Muscle of leg (tissue), 11 donors: ENCODE measurements around the gene BAD. TPM values are rescaled to one million over a fixed set of nuclear protein-coding genes. Genes with fewer than 3 reads are reported as not detected.
"Not testable (repeated sequence)": the region's sequence is repeated elsewhere in the genome, so short reads cannot be mapped to it uniquely, and the experiment has no call there.

Experiments
- DNase-seq: peaks from one replicate; pipeline ENCODE4 v3.0.0; 2013
- H3K27ac ChIP-seq: one replicate; pipeline ENCODE4 v1.5.1; 2013; ENCODE audit warnings: mild to moderate bottlenecking, low read length, control low read depth
- H3K27me3 ChIP-seq: one replicate; pipeline ENCODE4 v1.6.1; 2013; ENCODE audit warnings: low read length; ENCODE audit not compliant: control insufficient read depth, insufficient read depth
- H3K36me3 ChIP-seq: one replicate; pipeline ENCODE4 v1.6.1; 2013; ENCODE audit warnings: low read length; ENCODE audit not compliant: control insufficient read depth, insufficient read depth
- H3K4me1 ChIP-seq: one replicate; pipeline ENCODE4 v1.6.1; 2013; ENCODE audit warnings: low read length; ENCODE audit not compliant: control insufficient read depth, insufficient read depth
- H3K4me3 ChIP-seq: one replicate; pipeline ENCODE4 v1.5.1; 2013; ENCODE audit warnings: low read length, control low read depth
- H3K9me3 ChIP-seq: replicated peaks from 2 replicates; pipeline ENCODE4 v1.6.1; 2013; ENCODE audit warnings: low read depth, low read length; ENCODE audit not compliant: control insufficient read depth
- WGBS: methylation state at CpG from one replicate; pipeline ENCODE4 v1.1.5; 2013; ENCODE audit warnings: missing lambda C conversion rate; ENCODE audit not compliant: insufficient coverage; 5-methylcytosine and 5-hydroxymethylcytosine counted together
- polyA plus RNA-seq, 8 donors: library from polyadenylated mRNA; unstranded; fragments of 120-200 nt; gene quantifications; one replicate each; pipeline versions ENCODE4 v1.2.1 to v1.2.3, GENCODE V29; 2013; ENCODE audit warnings: inconsistent platforms in 1 of 8, low replicate concordance in 1 of 8; ENCODE audit not compliant: insufficient read length in 8 of 8, insufficient read depth in 1 of 8
- total RNA-seq: library from RNA; stranded (reverse); fragments of 120-200 nt; gene quantifications from one replicate; pipeline ENCODE4 v1.2.4, GENCODE V29; 2013

BAD gene
- total and polyA plus RNA-seq, 9 donors: 28.0 to 52.2 (median 35.3) TPM

DNA sequence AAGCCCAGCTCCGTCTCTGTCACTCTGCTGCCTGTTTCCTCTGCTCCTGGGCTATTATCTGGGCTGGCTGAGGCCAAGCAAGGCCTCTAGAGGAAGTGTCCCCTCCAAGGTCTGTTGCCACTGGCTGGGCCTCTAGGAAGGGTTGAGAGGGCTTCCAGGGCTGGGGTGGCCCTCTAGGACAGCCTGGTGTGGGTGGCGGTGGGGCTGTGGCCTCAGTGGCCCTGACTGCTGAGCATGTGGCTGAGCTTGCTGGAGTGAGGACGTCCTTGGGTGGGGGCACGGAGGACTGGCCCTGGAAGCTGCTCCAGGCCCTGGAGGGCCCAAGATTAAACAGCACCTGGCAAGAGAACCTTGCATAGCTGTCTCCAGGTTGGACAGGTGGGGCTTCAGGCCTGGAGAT, 39.5 kb upstream of the BAD start:
- not testable (repeated sequence) for H3K4me3 ChIP-seq, H3K27ac ChIP-seq, H3K27me3 ChIP-seq, DNase-seq, H3K9me3 ChIP-seq, H3K4me1 ChIP-seq
- 74% methylated on average over 3 of the region's 4 CpGs for WGBS
- H3K36me3 ChIP-seq: peaks cover 29% of the 10 kb centered on the region

DNA sequence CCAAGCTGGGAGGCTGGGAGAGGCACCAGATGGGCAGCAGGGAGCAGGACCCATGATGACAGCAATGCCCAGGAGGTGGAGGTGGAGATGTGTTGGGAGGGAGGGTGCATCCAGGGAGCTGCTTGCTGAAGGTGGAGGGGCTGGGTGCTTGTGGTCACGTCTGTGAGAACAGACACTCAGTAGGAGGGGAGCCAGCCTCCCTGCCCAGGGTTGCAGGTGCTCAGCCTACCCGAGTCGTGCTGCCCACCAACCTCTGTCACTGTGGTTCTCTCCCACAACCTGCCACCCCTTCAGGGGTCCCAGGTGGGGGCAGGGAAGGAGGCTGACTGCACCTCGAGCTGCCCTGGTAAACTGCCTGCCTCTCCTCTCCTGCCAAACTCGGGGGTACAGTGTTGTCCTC, 38.9 kb upstream of the BAD start:
- Histone ChIP-seq H3K9me3 (peaks cover 3% of the 10 kb centered on the region), H3K27ac (no peak overlapping the region), H3K27me3 (no peaks in the 10 kb centered on the region), H3K4me3 (no peak overlapping the region), H3K36me3 (peaks cover 29% of the 10 kb centered on the region), H3K4me1 (peaks cover 10% of the 10 kb centered on the region)
- DNase-seq: no peak
- WGBS: 67% methylated on average over 2 of the region's 5 CpGs

GRCh38 chr11:64322925-64323260, 38.4 kb upstream of the BAD start:
- H3K4me3 ChIP-seq: no peak overlapping the region
- H3K27ac ChIP-seq: no peak overlapping the region
- no peaks in the 10 kb centered on the region for H3K27me3 ChIP-seq
- 79% methylated on average over 2 of the region's 7 CpGs for WGBS
- DNase-seq: no peak
- peaks cover 10% of the 10 kb centered on the region for H3K4me1 ChIP-seq
- peaks cover 3% of the 10 kb centered on the region for H3K9me3 ChIP-seq
- H3K36me3 ChIP-seq: peaks cover 29% of the 10 kb centered on the region

DNA sequence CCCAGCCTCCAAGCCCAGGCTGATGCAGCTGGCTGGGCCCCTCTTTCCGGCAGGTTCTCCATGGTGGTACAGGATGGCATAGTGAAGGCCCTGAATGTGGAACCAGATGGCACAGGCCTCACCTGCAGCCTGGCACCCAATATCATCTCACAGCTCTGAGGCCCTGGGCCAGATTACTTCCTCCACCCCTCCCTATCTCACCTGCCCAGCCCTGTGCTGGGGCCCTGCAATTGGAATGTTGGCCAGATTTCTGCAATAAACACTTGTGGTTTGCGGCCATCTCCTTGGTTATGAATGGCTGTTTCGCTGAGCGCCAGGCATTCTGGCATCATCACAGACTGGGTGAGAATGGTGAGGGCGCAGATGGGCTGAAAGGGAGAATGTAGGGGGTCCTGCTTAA, 37.1 kb upstream of the BAD start:
- DNase-seq: no peak
- peaks cover 17% of the 10 kb centered on the region for H3K4me1 ChIP-seq
- H3K36me3 ChIP-seq: peaks cover 29% of the 10 kb centered on the region
- H3K4me3 ChIP-seq: no peak overlapping the region
- no peaks in the 10 kb centered on the region for H3K27me3 ChIP-seq
- no peaks in the 10 kb centered on the region for H3K9me3 ChIP-seq
- H3K27ac ChIP-seq: no peak overlapping the region
- WGBS: 92% methylated on average over 4 of the region's 5 CpGs

GRCh38 chr11:64321026-64321425, 36.6 kb upstream of the BAD start:
- Histone ChIP-seq H3K4me1 (peaks cover 21% of the 10 kb centered on the region), H3K4me3 (no peak overlapping the region), H3K27me3 (no peaks in the 10 kb centered on the region), H3K27ac (no peak overlapping the region), H3K36me3 (peaks cover 30% of the 10 kb centered on the region), H3K9me3 (no peaks in the 10 kb centered on the region)
- DNase-seq: no peak
- WGBS: 83% methylated on average over 5 of the region's 5 CpGs

DNA sequence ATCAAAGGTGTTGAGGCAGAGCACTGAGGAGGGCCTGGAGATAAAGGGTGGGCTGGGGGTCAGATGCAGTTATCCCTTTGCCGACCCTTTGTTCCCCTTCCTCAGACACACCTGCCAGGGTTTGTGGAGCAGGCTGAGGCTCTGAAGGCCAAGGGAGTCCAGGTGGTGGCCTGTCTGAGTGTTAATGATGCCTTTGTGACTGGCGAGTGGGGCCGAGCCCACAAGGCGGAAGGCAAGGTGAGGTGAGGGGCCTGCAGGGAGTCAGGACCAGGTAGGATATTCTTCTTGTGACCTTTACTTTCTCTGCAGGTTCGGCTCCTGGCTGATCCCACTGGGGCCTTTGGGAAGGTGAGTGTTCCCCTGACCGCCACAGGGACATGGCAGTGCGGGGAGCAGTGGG, 36.1 kb upstream of the BAD start:
- H3K36me3 ChIP-seq: peaks cover 35% of the 10 kb centered on the region
- no peak for DNase-seq
- no peaks in the 10 kb centered on the region for H3K27me3 ChIP-seq
- H3K9me3 ChIP-seq: no peaks in the 10 kb centered on the region
- H3K4me1 ChIP-seq: peaks cover 22% of the 10 kb centered on the region
- WGBS: 98% methylated on average over 5 of the region's 7 CpGs
- H3K4me3 ChIP-seq: no peak overlapping the region
- no peak overlapping the region for H3K27ac ChIP-seq

- peaks cover 25% of the 10 kb centered on the region for H3K4me1 ChIP-seq
- 15% methylated on average over 8 of the region's 19 CpGs for WGBS
- H3K9me3 ChIP-seq: no peaks in the 10 kb centered on the region
- no peaks in the 10 kb centered on the region for H3K27me3 ChIP-seq
- DNase-seq: peak; percentile 49
- peak overlapping the region; percentile 99 for H3K4me3 ChIP-seq
- H3K27ac ChIP-seq: peak overlapping the region; percentile 91
- H3K36me3 ChIP-seq: peaks cover 50% of the 10 kb centered on the region
Observed at GRCh38 chr11:64318766-64319761, 34.6 kb upstream of the BAD start.

DNA sequence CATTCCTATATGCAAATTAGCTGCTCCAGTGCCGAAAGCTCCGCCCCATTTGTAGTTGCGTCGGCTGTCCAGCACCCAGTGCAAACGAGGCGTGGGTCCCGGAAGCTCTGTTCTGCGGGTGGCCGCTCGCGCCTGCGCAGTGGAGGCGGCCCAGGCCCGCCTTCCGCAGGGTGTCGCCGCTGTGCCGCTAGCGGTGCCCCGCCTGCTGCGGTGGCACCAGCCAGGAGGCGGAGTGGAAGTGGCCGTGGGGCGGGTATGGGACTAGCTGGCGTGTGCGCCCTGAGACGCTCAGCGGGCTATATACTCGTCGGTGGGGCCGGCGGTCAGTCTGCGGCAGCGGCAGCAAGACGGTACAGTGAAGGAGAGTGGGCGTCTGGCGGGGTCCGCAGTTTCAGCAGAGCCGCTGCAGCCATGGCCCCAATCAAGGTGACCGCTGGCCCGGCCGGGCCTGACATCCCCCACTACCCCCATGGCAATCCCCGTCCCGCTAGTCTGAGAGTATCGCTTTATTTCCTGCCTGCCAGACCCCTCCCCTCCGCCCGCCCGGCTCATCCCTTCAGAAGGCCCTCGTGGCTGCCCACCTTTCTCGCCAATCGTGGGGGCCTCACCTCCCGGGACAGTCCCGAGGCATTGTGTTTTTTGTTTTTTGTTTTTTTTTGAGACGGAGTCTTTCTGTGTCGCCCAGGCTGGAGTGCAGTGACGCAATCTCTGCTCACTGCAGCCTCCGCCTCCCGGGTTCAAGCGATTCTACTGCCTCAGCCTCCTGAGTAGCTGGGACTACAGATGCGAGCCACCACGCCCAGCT, 33.7 kb upstream of the BAD start, which contains the start of gene PRDX5:
PRDX5 (plus strand) TSS at position 161 of the 805 bp plus-strand sequence; CDS start at position 256, 95 bp downstream.
- Histone ChIP-seq H3K4me1 (peaks cover 34% of the 10 kb centered on the region), H3K27me3 (no peaks in the 10 kb centered on the region), H3K9me3 (no peaks in the 10 kb centered on the region), H3K36me3 (peaks cover 45% of the 10 kb centered on the region), H3K27ac (peak within 1 kb of the TSS; percentile 100), H3K4me3 (peak within 1 kb of the TSS; percentile 99)
- DNase-seq: peak; percentile 99
- under 1% methylated on average over 47 of the region's 61 CpGs for WGBS

DNA sequence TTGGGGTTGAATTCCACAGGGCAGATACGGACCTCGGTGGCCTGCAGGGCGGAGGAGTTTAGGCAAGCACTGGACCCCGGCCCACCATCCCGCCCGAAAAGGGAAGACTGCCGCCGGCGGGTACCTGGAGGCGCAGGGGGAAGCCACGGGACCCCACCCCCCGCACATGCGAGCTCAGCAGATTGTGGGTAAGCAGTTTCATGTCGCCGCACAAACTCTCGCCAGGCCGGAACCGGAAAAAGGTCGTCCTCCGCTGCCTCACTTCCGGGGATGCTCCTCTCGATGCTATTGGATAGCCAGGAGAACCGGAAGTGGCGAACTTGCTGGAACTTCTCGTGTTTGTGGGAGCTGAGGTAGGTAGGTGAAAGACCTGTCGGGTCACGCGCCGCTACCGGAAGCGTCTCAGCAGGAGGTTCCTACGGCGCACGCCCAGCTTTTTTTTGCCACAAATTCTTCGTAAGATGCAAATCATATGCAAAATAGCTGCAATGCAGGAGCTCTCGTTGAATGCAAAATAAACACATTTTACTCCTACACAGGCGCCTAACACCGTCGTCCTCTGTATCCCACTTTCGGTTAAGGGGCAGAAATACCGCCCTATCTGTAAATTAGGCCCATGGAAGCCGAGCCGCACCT, 33.0 kb upstream of the BAD start, which contains the start of gene TRMT112:
TRMT112 (minus strand) TSS at position 235 of the 636 bp plus-strand sequence; CDS start at position 202, 33 bp downstream.
- Histone ChIP-seq H3K36me3 (peaks cover 47% of the 10 kb centered on the region), H3K9me3 (no peaks in the 10 kb centered on the region), H3K27me3 (no peaks in the 10 kb centered on the region), H3K27ac (peak within 1 kb of the TSS; percentile 100), H3K4me3 (peak within 1 kb of the TSS; percentile 99), H3K4me1 (peaks cover 36% of the 10 kb centered on the region)
- under 1% methylated on average over 43 of the region's 43 CpGs for WGBS
- peak; percentile 99 for DNase-seq
